GM12874 (cell line): ENCODE data around the gene KPNA2.

ENCODE experiments used
- CTCF ChIP-seq: IDR thresholded peaks from 2 replicates; pipeline ENCODE4 v1.5.1; 2011; ENCODE audit warnings: low read depth, mild to moderate bottlenecking, control low read depth, low read length, moderate library complexity; ENCODE audit not compliant: insufficient read depth

Gene KPNA2

GRCh38 chr17:68035523-68036303 is at the start of gene KPNA2:
Gene KPNA2 (plus strand): TSS chr17:68035735. CDS start chr17:68037133, 1,398 bp downstream.
- TF ChIP-seq CTCF = no peak

- no peak for TF ChIP-seq CTCF
Measured at GRCh38 chr17:67990909-67991308, 44.6 kb upstream of the KPNA2 start.

GRCh38 chr17:67992548-67993152 is 42.9 kb upstream of the KPNA2 start:
- TF ChIP-seq CTCF = no peak

- no peak for TF ChIP-seq CTCF
Measured at GRCh38 chr17:67993153-67993997, 42.2 kb upstream of the KPNA2 start.

- TF ChIP-seq CTCF = no peak
Measured at GRCh38 chr17:67993998-67994361, 41.6 kb upstream of the KPNA2 start.

- TF ChIP-seq CTCF = no peak
Measured at GRCh38 chr17:67994817-67995569, 40.5 kb upstream of the KPNA2 start.
